Mucosa of descending colon (tissue), 3 donors: ENCODE results near the gene CST11. TPM values are rescaled to one million over a fixed set of nuclear protein-coding genes. Genes with fewer than 3 reads are reported as not detected.

Experiments
- ATAC-seq: fragments of 200-7000 bp; cut with Tn5 transposase; one replicate; pipeline ENCODE4 v1.9.1; 2020; ENCODE audit warnings: mild to moderate bottlenecking, moderate library complexity
- DNase-seq, 3 donors: peaks; one replicate each; pipeline ENCODE4 v3.0.0-alpha.2; 2020
- H3K36me3 ChIP-seq: fragments of 200-600 bp; one replicate; pipeline ENCODE4 v1.8.0; 2021; ENCODE audit warnings: low read depth, mild to moderate bottlenecking
- H3K4me1 ChIP-seq: fragments of 200-600 bp; one replicate; pipeline ENCODE4 v1.8.0; 2021; ENCODE audit warnings: low read depth, mild to moderate bottlenecking
- H3K4me3 ChIP-seq: fragments of 200-600 bp; one replicate; pipeline ENCODE4 v1.8.0; 2021; ENCODE audit warnings: mild to moderate bottlenecking
- H3K9me3 ChIP-seq: fragments of 200-600 bp; one replicate; pipeline ENCODE4 v1.8.0; 2021; ENCODE audit warnings: mild to moderate bottlenecking
- CTCF ChIP-seq: fragments of 200-600 bp; IDR thresholded peaks from one replicate; pipeline ENCODE4 v1.8.0; 2022; ENCODE audit warnings: antibody characterized with exemption, mild to moderate bottlenecking
- intact Hi-C, 2 donors: fragments of 100-400 bp; cut with DNase I in 1 of 2; cut with micrococcal nuclease in 1 of 2; formaldehyde crosslinking; loops; one replicate each; pipeline versions ENCODE4 v1.11.0 to v1.11.1; 2022; cut with DNase I, micrococcal nuclease
- total RNA-seq, 3 donors: library from RNA; stranded (reverse); fragmentation: NEBNext Ultra II Directional in 2 of 3; extraction: Animal tissue kit (Norgen Biotek cat#: 25700) in 2 of 3; gene quantifications; one replicate each; pipeline versions ENCODE4 v1.2.1 to v1.2.4, GENCODE V29; 2021 to 2023
- donor health status: DM: no; HTN: no; CAD: no; lungs with moderate emphysema.
- donor health status: DM: no; HTN: no; CAD: no.
- donor health status: DM: no; HTN: yes; CAD: no.

The CST11 gene
- total RNA-seq, 3 donors from 2014 or later: not detected

- no peaks in the 10 kb centered on the region for H3K9me3 ChIP-seq
- ATAC-seq: no peak
- TF ChIP-seq CTCF: no peak
- no peaks in the 10 kb centered on the region for H3K36me3 ChIP-seq
- intact Hi-C loops: no loop called here
- no peak within 1 kb of the TSS for H3K4me3 ChIP-seq
- DNase-seq: no peak
- H3K4me1 ChIP-seq: no peaks in the 10 kb centered on the region
Measured at GRCh38 chr20:23490817-23491216, 38.1 kb upstream of the CST11 start, which contains the start of gene CST8. Gene CST8 (plus strand): TSS chr20:23491117. CDS start chr20:23491668, 551 bp downstream.

GRCh38 chr20:23488996-23489395, 36.3 kb upstream of the CST11 start:
- no peak for DNase-seq
- TF ChIP-seq CTCF: no peak
- Histone ChIP-seq H3K9me3 (no peaks in the 10 kb centered on the region), H3K4me1 (no peaks in the 10 kb centered on the region), H3K36me3 (no peaks in the 10 kb centered on the region), H3K4me3 (no peak overlapping the region)
- ATAC-seq: no peak
- intact Hi-C loops: no loop called here

- no peak for DNase-seq
- no peak for TF ChIP-seq CTCF
- Histone ChIP-seq H3K4me1 (no peaks in the 10 kb centered on the region), H3K4me3 (no peak overlapping the region), H3K9me3 (no peaks in the 10 kb centered on the region), H3K36me3 (no peaks in the 10 kb centered on the region)
- no peak for ATAC-seq
- intact Hi-C loops: no loop called here
Measured at GRCh38 chr20:23488470-23488869, 35.8 kb upstream of the CST11 start.

- Histone ChIP-seq H3K9me3 (no peaks in the 10 kb centered on the region), H3K36me3 (no peaks in the 10 kb centered on the region), H3K4me3 (no peak overlapping the region), H3K4me1 (no peaks in the 10 kb centered on the region)
- DNase-seq (no peak), ATAC-seq (no peak)
- no peak for TF ChIP-seq CTCF
- intact Hi-C loops: no loop called here
Measured at GRCh38 chr20:23484081-23484480, 31.4 kb upstream of the CST11 start.

GRCh38 chr20:23482138-23482537, 29.5 kb upstream of the CST11 start:
- DNase-seq (no peak), ATAC-seq (no peak)

More at GRCh38 chr20:23482138-23482537, 29.5 kb upstream of the CST11 start:
- no peak for TF ChIP-seq CTCF
- intact Hi-C loops: no loop called here
- Histone ChIP-seq H3K4me3 (no peak overlapping the region), H3K36me3 (no peaks in the 10 kb centered on the region), H3K4me1 (no peaks in the 10 kb centered on the region), H3K9me3 (no peaks in the 10 kb centered on the region)
